GM12874 (cell line): ENCODE results near the gene SMARCA4.

ENCODE experiments used
- TF ChIP-seq, protein P1 (sequence below): IDR thresholded peaks from 2 replicates; pipeline ENCODE4 v1.5.1; 2011; ENCODE audit warnings: low read depth, mild to moderate bottlenecking, control low read depth, low read length, moderate library complexity; ENCODE audit not compliant: insufficient read depth

Gene SMARCA4

DNA sequence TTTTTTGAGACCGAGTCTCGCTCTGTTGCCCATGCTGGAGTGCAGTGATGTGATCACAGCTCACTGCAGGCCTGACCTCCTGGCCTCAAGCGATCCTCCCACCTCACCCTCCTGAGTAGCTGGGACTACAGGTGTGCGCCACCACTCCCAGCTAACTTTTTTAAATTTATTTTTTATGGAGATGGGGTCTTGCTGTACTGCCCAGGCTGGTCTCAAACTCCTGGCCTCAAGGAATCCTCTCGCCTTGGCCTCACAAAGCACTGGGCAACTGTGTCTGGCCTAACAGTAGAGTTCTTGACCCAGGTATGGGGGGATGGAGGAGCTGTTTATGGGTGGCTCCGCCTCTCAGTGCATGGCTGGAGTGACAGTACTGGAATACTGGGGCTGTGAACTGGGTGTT lies 59.6 kb downstream of the SMARCA4 start:
- TF ChIP-seq, protein P1, sequence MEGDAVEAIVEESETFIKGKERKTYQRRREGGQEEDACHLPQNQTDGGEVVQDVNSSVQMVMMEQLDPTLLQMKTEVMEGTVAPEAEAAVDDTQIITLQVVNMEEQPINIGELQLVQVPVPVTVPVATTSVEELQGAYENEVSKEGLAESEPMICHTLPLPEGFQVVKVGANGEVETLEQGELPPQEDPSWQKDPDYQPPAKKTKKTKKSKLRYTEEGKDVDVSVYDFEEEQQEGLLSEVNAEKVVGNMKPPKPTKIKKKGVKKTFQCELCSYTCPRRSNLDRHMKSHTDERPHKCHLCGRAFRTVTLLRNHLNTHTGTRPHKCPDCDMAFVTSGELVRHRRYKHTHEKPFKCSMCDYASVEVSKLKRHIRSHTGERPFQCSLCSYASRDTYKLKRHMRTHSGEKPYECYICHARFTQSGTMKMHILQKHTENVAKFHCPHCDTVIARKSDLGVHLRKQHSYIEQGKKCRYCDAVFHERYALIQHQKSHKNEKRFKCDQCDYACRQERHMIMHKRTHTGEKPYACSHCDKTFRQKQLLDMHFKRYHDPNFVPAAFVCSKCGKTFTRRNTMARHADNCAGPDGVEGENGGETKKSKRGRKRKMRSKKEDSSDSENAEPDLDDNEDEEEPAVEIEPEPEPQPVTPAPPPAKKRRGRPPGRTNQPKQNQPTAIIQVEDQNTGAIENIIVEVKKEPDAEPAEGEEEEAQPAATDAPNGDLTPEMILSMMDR, result no peak

DNA sequence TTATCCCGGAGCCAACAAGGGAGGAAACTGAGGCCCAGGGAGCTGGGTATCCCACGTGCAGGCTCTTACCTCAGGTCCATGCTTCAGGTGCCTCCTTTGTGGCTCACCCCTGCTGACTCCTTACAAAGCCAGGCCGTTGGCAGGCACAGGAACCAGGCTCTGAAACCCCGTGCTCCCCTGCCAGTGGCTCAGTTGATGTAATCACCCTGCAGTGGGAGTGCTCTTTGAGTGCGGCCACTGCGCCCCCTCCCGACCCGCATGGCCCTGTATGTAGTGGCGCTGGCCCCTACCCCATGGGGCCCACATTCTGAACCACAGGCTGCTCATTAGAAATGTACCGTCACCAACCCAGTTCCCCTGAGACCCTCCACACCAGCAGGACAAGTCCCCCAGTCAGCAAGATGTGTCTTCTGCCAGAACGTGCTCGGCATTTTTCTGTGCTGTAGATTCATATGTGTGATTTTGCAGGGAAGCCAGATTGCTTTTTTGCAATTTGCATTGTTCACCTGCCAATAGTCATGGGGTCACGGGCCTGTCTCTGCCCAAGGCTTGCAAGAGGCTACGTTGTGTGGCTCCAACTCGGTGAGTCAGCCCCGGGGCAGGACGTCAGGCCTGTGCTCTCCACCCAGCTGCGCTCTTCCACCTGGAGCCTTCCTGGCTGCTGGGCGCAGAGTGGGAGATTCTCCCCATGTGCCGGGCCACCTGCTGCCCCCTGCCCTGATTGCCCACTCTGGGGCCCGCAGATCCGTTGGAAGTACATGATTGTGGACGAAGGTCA lies 60.3 kb downstream of the SMARCA4 start:
- TF ChIP-seq, protein P1, result no peak

DNA sequence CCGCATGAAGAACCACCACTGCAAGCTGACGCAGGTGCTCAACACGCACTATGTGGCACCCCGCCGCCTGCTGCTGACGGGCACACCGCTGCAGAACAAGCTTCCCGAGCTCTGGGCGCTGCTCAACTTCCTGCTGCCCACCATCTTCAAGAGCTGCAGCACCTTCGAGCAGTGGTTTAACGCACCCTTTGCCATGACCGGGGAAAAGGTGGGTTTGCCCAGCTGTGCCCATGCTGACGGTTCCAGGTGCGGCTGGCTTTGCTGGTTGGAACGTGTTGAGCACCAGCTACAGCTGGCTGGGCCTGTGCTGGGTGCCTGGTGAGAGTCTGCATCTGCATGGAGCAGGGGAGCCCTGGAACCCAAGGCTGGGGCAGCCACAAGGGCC lies 60.9 kb downstream of the SMARCA4 start:
- TF ChIP-seq, protein P1, result no peak

DNA sequence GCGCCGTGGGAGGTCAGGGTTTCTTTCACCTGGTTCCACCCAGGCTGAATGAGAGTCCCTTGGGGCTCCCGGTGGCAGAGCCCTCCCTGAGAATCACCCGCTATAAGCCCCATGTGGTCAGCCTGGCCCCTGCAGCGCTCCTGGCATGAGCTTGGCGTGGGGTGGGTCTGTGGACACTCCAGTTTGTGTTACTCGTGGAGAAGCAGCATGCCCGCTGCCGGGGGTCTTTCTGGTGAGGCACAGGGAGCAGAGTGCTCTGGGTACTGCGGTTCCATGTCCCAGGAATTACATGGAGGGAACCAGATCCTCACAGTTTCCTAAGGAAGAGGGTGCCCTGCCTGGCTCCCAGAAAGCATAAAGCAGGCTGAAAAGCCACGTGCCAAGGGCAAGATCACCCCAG lies 62.2 kb downstream of the SMARCA4 start:
- TF ChIP-seq, protein P1, result no peak

DNA sequence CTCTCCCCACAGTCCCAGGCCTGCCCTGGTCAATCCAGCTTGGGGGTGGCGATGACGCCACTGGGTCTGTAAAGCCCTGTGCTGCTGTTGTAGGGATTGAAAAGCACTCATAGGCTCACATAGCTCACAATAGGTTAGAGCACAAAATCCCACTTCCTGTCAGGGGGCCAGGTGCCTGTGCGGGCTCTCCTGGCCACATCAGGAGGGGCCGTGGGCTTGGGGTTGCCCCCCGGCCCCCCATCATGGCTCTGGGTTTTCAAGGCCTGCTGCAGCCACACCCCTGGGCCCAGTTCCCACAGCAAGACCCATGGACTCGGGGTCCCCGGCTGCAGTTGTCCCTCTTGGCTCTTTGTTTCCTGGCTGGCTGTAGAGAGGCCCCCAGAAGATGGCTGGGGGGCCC lies 62.9 kb downstream of the SMARCA4 start:
- TF ChIP-seq, protein P1, result no peak

DNA sequence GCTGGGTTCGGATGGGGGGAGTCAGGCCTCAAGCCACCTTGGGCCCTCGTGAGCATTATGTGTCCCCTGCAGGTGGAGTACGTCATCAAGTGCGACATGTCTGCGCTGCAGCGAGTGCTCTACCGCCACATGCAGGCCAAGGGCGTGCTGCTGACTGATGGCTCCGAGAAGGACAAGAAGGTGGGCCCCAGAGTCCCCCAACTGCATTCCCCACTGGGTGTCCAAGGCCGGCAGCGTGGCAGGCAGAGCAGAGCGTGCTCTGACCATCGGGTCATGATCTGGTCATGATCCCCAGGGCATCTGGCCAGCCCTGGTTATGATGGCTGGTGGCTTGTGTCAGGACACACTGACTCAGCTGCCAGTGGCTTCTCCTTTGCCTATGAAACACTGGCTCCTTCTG lies 63.4 kb downstream of the SMARCA4 start:
- TF ChIP-seq, protein P1, result no peak

DNA sequence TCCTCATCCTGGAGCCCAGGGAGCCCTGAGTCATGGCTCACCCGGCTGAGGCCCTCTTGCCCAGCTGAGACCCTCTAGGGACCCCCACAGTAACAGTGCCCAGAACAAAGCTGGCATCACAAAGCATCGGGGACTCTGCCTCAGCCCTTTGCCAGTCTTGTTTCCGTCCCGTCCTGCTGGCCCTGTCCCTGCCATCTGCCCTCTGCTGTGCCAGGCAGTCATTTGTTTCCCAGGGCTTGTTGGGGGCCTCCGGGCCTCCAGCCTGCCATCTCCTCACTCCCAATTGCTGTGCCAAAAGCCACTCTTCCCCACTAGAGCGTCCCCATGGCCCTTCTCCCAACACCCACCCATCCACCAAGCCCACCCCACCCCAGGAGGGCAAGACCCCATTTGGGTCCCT lies 64.2 kb downstream of the SMARCA4 start:
- TF ChIP-seq, protein P1, result no peak
